ENCODE results near the gene TMEM187.

- TF ChIP-seq MAX (IDR thresholded peaks at IDR 0.05): no peak
- TF ChIP-seq, protein P1, sequence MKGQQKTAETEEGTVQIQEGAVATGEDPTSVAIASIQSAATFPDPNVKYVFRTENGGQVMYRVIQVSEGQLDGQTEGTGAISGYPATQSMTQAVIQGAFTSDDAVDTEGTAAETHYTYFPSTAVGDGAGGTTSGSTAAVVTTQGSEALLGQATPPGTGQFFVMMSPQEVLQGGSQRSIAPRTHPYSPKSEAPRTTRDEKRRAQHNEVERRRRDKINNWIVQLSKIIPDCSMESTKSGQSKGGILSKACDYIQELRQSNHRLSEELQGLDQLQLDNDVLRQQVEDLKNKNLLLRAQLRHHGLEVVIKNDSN (IDR thresholded peaks at IDR 0.05): no peak
- no peak for TF ChIP-seq TEAD4 (IDR thresholded peaks at IDR 0.05)
- TF ChIP-seq RAD21 (IDR thresholded peaks at IDR 0.05; ENCODE audit: low read depth): no peak
- no peak for TF ChIP-seq REST (IDR thresholded peaks at IDR 0.05; ENCODE audit: low read depth)
- TF ChIP-seq TAF1 (IDR thresholded peaks at IDR 0.05; ENCODE audit: low read depth): no peak
- TF ChIP-seq FOXM1 (IDR thresholded peaks at IDR 0.05; ENCODE audit: borderline replicate concordance, low read depth): no peak
Measured at GRCh38 chrX:153969904-153970356, 2.6 kb upstream of the TMEM187 start.
